Esophagus squamous epithelium (tissue), 4 donors: Measurements from ENCODE around the gene AARSD1.

Experiments used
- POLR2A ChIP-seq, 4 donors: fragments of 450-650 bp; IDR thresholded peaks; one replicate each; pipeline ENCODE4 v1.6.1; 2017; ENCODE audit warnings: antibody characterized with exemption in 4 of 4, mild to moderate bottlenecking in 4 of 4, moderate library complexity in 3 of 4
- TF ChIP-seq, protein P1 (sequence below), 6 experiments: fragments of 450-650 bp in 4 of 6; fragments of 200-600 bp in 2 of 6; sonication (generic) in 2 of 6; IDR thresholded peaks; one replicate each; pipeline ENCODE4 v1.5.1; 2016 to 2019; ENCODE audit warnings: antibody characterized with exemption in 6 of 6, mild to moderate bottlenecking in 4 of 6, moderate library complexity in 4 of 6

DNA sequence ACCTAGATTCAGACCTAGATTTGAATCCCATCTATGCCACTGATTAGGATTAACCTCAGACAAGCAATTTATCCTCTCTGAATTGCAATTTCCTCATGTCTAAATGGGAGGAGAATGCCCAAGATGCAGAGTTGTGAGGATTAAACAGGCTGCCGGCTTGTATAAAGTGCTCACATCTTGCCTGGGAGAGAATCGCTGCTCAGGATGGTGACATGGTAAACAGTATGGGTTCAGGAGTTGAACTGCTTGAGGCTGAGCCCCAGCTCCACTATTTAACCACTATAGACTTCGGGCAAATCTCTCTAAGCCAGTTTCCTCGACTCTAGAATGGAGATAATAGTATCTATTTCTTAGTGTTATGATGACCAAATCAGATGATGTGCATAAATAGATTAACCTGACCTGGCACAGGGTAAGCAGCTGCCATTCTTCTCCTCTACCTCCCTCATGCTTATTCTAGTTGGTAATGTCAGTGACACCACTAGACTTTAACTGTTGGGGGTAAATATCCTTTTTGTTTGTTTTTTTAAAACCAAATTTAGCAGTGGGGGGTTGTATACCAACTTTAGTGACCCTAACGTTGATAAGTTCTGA, 33.2 kb upstream of the AARSD1 start:
- TF ChIP-seq POLR2A (IDR thresholded peaks at IDR 0.05), result no peak
- TF ChIP-seq, protein P1, sequence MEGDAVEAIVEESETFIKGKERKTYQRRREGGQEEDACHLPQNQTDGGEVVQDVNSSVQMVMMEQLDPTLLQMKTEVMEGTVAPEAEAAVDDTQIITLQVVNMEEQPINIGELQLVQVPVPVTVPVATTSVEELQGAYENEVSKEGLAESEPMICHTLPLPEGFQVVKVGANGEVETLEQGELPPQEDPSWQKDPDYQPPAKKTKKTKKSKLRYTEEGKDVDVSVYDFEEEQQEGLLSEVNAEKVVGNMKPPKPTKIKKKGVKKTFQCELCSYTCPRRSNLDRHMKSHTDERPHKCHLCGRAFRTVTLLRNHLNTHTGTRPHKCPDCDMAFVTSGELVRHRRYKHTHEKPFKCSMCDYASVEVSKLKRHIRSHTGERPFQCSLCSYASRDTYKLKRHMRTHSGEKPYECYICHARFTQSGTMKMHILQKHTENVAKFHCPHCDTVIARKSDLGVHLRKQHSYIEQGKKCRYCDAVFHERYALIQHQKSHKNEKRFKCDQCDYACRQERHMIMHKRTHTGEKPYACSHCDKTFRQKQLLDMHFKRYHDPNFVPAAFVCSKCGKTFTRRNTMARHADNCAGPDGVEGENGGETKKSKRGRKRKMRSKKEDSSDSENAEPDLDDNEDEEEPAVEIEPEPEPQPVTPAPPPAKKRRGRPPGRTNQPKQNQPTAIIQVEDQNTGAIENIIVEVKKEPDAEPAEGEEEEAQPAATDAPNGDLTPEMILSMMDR (IDR thresholded peaks at IDR 0.05), result no peak
